ENCODE results near the gene BCL2L15. TPM values are rescaled to one million over a fixed set of nuclear protein-coding genes. Genes with fewer than 3 reads are reported as not detected.

Gene BCL2L15
- total RNA-seq, result not detected
- long read RNA-seq, result 0 reads

- Histone ChIP-seq H3K4me3 (no peak within 1 kb of the TSS), H3K27ac (replicated peaks) (no peak within 1 kb of the TSS), H3K27me3 (ENCODE audit: low read depth) (no peaks in the 10 kb centered on the region), H3K4me1 (no peaks in the 10 kb centered on the region), H3K9me3 (replicated peaks) (no peaks in the 10 kb centered on the region), H3K36me3 (no peaks in the 10 kb centered on the region)
- TF ChIP-seq, protein P1, sequence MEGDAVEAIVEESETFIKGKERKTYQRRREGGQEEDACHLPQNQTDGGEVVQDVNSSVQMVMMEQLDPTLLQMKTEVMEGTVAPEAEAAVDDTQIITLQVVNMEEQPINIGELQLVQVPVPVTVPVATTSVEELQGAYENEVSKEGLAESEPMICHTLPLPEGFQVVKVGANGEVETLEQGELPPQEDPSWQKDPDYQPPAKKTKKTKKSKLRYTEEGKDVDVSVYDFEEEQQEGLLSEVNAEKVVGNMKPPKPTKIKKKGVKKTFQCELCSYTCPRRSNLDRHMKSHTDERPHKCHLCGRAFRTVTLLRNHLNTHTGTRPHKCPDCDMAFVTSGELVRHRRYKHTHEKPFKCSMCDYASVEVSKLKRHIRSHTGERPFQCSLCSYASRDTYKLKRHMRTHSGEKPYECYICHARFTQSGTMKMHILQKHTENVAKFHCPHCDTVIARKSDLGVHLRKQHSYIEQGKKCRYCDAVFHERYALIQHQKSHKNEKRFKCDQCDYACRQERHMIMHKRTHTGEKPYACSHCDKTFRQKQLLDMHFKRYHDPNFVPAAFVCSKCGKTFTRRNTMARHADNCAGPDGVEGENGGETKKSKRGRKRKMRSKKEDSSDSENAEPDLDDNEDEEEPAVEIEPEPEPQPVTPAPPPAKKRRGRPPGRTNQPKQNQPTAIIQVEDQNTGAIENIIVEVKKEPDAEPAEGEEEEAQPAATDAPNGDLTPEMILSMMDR (IDR thresholded peaks at IDR 0.05; ENCODE audit: borderline replicate concordance), result no peak
- no peak for DNase-seq
- intact Hi-C loops (cut with micrococcal nuclease), result no loop called here
Observed at GRCh38 chr1:113887402-113888175, at the start of gene BCL2L15. BCL2L15 (minus strand) TSS chr1:113887581; CDS start chr1:113887375, 206 bp downstream.

GRCh38 chr1:113937146-113937545 lies 49.8 kb upstream of the BCL2L15 start:
- Histone ChIP-seq H3K4me3 (no peak overlapping the region), H3K27me3 (ENCODE audit: low read depth) (no peaks in the 10 kb centered on the region), H3K36me3 (peaks cover 19% of the 10 kb centered on the region), H3K27ac (replicated peaks) (no peak overlapping the region), H3K4me1 (peaks cover 73% of the 10 kb centered on the region), H3K9me3 (replicated peaks) (no peaks in the 10 kb centered on the region)
- intact Hi-C loops (cut with micrococcal nuclease), result no loop called here
- DNase-seq, result no peak
- TF ChIP-seq, protein P1 (IDR thresholded peaks at IDR 0.05; ENCODE audit: borderline replicate concordance), result no peak

DNA sequence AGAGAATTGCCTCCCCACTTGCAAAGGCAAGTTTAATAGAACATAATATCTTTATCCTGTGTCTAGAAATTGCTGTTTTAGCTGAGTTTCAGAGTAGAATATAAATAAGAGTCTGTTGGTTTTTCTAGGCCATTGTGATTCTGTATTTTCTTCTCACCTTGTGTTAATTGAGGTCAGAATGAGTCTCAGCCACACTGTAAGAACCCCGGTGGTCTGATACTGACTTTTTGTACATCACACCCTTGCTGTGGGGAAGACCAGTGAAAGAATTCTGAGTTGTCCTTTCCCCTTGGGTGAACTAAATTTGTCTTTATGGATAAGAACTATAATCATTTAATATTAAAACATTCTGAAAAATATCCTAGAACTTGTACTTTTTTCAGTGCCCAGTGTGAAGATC lies 48.6 kb upstream of the BCL2L15 start:
- no peaks in the 10 kb centered on the region for H3K9me3 ChIP-seq (replicated peaks)
- no peak overlapping the region for H3K4me3 ChIP-seq
- H3K27me3 ChIP-seq (ENCODE audit: low read depth), result no peaks in the 10 kb centered on the region
- intact Hi-C loops (cut with micrococcal nuclease), result no loop called here
- H3K27ac ChIP-seq (replicated peaks), result no peak overlapping the region
- TF ChIP-seq, protein P1 (IDR thresholded peaks at IDR 0.05; ENCODE audit: borderline replicate concordance), result no peak
- H3K36me3 ChIP-seq, result peaks cover 8% of the 10 kb centered on the region
- no peak for DNase-seq
- H3K4me1 ChIP-seq, result peaks cover 78% of the 10 kb centered on the region

- intact Hi-C loops (cut with micrococcal nuclease), result no loop called here
- no peak overlapping the region for H3K27ac ChIP-seq (replicated peaks)
- H3K4me3 ChIP-seq, result no peak overlapping the region
- no peak for DNase-seq
- H3K27me3 ChIP-seq (ENCODE audit: low read depth), result no peaks in the 10 kb centered on the region
- peaks cover 78% of the 10 kb centered on the region for H3K4me1 ChIP-seq
- no peaks in the 10 kb centered on the region for H3K9me3 ChIP-seq (replicated peaks)
- TF ChIP-seq, protein P1 (IDR thresholded peaks at IDR 0.05; ENCODE audit: borderline replicate concordance), result no peak
- no peaks in the 10 kb centered on the region for H3K36me3 ChIP-seq
Observed at GRCh38 chr1:113935176-113935575, 47.8 kb upstream of the BCL2L15 start.

- H3K4me1 ChIP-seq, result peaks cover 78% of the 10 kb centered on the region
- H3K27me3 ChIP-seq (ENCODE audit: low read depth), result no peaks in the 10 kb centered on the region
- intact Hi-C loops (cut with micrococcal nuclease), result no loop called here
- no peaks in the 10 kb centered on the region for H3K9me3 ChIP-seq (replicated peaks)
- H3K27ac ChIP-seq (replicated peaks), result no peak overlapping the region
- DNase-seq, result no peak
- H3K4me3 ChIP-seq, result no peak overlapping the region
- TF ChIP-seq, protein P1 (IDR thresholded peaks at IDR 0.05; ENCODE audit: borderline replicate concordance), result no peak
- no peaks in the 10 kb centered on the region for H3K36me3 ChIP-seq
Observed at GRCh38 chr1:113934511-113935055, 47.2 kb upstream of the BCL2L15 start.

All from left ventricle myocardium inferior (tissue), 1 donor.